A673 (cell line): ENCODE data around the gene SOCS7. TPM values are rescaled to one million over a fixed set of nuclear protein-coding genes. Genes with fewer than 3 reads are reported as not detected.

ENCODE experiments used
- BruUV-seq: library from RNA; stranded (reverse); fragments of 400-500 nt; replicated peaks from 2 replicates; lab custom pipeline; 2021; lab: Mats Ljungman, UMichigan
- CTCF ChIA-PET: fragments of 300-600 bp; sonication (Branson Sonifier 250); formaldehyde crosslinking; loops from one replicate; lab custom pipeline; 2022; ENCODE audit warnings: antibody characterized with exemption; lab: Charles Lee
- POLR2A ChIA-PET: fragments of 300-600 bp; sonication (Branson Sonifier 250); formaldehyde crosslinking; loops from one replicate; lab custom pipeline; 2022; ENCODE audit warnings: antibody characterized with exemption; ENCODE audit not compliant: low non-redundant PET; lab: Charles Lee
- DNase-seq: peaks from one replicate; pipeline ENCODE4 v3.0.0-alpha.2; 2015; ENCODE audit warnings: low spot score
- H3K27ac ChIP-seq: fragments of 200-600 bp; sonication (generic); 2 replicates; pipeline ENCODE4 v1.5.1; 2016; ENCODE audit warnings: mixed run types, low read depth, mild to moderate bottlenecking, mixed read lengths, antibody characterized with exemption, low read length; ENCODE audit not compliant: poor library complexity, severe bottlenecking
- H3K27me3 ChIP-seq: fragments of 200-600 bp; sonication (generic); replicated peaks from 2 replicates; pipeline ENCODE4 v1.6.1; 2017; ENCODE audit warnings: mixed run types, low read depth, mild to moderate bottlenecking, mixed read lengths, antibody characterized with exemption, low read length; ENCODE audit not compliant: insufficient read depth, poor library complexity
- H3K36me3 ChIP-seq: fragments of 200-600 bp; sonication (generic); 2 replicates; pipeline ENCODE4 v1.6.1; 2016; ENCODE audit warnings: mixed run types, mild to moderate bottlenecking, mixed read lengths, antibody characterized with exemption, low read length; ENCODE audit not compliant: insufficient read depth, poor library complexity, severe bottlenecking
- H3K4me1 ChIP-seq: fragments of 200-600 bp; sonication (generic); 2 replicates; pipeline ENCODE4 v1.6.1; 2017; ENCODE audit warnings: mixed run types, mild to moderate bottlenecking, mixed read lengths, antibody characterized with exemption, low read length; ENCODE audit not compliant: insufficient read depth, poor library complexity, severe bottlenecking
- H3K4me3 ChIP-seq: fragments of 200-600 bp; sonication (generic); 2 replicates; pipeline ENCODE4 v1.5.1; 2016; ENCODE audit warnings: low read depth, mixed run types, mild to moderate bottlenecking, mixed read lengths, low read length; ENCODE audit not compliant: poor library complexity, severe bottlenecking
- H3K9me3 ChIP-seq: fragments of 200-600 bp; sonication (generic); 2 replicates; pipeline ENCODE4 v1.6.1; 2016; ENCODE audit warnings: mixed run types, low read depth, mild to moderate bottlenecking, mixed read lengths, antibody characterized with exemption, low read length; ENCODE audit not compliant: poor library complexity, severe bottlenecking
- EZH2 ChIP-seq: fragments of 200-600 bp; sonication (generic); IDR thresholded peaks from 2 replicates; pipeline ENCODE4 v1.6.1; 2017; ENCODE audit warnings: borderline replicate concordance, low read depth, mild to moderate bottlenecking, mixed read lengths, antibody characterized with exemption, low read length; ENCODE audit not compliant: poor library complexity, severe bottlenecking
- intact Hi-C: fragments of 100-400 bp; cut with micrococcal nuclease; formaldehyde crosslinking; loops from one replicate; pipeline ENCODE4 v1.10.0; 2022; ENCODE audit not compliant: unreplicated experiment
- total RNA-seq: library from RNA; stranded (reverse); gene quantifications from 2 replicates; pipeline ENCODE4 v1.2.3, GENCODE V29; 2021
- TF ChIP-seq, protein P1 (sequence below): fragments of 300-800, 200-600 bp; sonication (generic); conservative IDR thresholded peaks from 2 replicates; pipeline ENCODE4 v1.5.1; 2017; ENCODE audit warnings: low read depth, mild to moderate bottlenecking, antibody characterized with exemption, low read length, moderate library complexity, mixed read lengths

SOCS7 gene
- total RNA-seq, 1 experiment from 2014 or later = 15.2 TPM

DNA sequence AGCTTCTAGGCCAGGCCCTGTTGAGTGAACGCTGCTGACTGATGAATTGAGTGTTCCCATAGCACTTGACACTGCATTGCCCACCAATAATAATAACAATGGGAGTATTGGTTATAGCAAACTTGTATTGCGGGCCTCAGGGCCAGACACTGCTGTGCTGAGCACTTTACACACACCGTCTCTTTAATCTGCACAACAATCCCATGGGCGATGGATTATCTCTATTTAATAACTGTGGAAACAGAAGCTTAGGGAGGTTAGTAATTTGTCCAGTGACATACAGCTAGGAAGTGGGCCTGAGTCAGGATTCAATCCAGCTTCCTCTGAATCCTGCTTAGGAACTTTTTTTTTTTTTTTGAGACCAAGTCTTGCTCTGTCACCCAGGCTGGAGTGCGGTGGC is 87.8 kb downstream of the SOCS7 start:
- H3K27me3 ChIP-seq = no peaks in the 10 kb centered on the region
- no peak for DNase-seq
- intact Hi-C loops = no loop called here
- no peak for TF ChIP-seq EZH2
- TF ChIP-seq, protein P1, sequence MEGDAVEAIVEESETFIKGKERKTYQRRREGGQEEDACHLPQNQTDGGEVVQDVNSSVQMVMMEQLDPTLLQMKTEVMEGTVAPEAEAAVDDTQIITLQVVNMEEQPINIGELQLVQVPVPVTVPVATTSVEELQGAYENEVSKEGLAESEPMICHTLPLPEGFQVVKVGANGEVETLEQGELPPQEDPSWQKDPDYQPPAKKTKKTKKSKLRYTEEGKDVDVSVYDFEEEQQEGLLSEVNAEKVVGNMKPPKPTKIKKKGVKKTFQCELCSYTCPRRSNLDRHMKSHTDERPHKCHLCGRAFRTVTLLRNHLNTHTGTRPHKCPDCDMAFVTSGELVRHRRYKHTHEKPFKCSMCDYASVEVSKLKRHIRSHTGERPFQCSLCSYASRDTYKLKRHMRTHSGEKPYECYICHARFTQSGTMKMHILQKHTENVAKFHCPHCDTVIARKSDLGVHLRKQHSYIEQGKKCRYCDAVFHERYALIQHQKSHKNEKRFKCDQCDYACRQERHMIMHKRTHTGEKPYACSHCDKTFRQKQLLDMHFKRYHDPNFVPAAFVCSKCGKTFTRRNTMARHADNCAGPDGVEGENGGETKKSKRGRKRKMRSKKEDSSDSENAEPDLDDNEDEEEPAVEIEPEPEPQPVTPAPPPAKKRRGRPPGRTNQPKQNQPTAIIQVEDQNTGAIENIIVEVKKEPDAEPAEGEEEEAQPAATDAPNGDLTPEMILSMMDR = no peak
- no peak overlapping the region for H3K4me3 ChIP-seq
- BruUV-seq = no TSS peak
- H3K4me1 ChIP-seq = no peaks in the 10 kb centered on the region
- CTCF ChIA-PET = interaction anchor here (0.8 kb wide), 1 partner anchor 22 kb away, joined by 4 read pairs; no protein-coding TSS in a partner anchor
- POLR2A ChIA-PET = no interaction called here
- no peaks in the 10 kb centered on the region for H3K9me3 ChIP-seq
- no peaks in the 10 kb centered on the region for H3K36me3 ChIP-seq
- H3K27ac ChIP-seq = no peak overlapping the region

DNA sequence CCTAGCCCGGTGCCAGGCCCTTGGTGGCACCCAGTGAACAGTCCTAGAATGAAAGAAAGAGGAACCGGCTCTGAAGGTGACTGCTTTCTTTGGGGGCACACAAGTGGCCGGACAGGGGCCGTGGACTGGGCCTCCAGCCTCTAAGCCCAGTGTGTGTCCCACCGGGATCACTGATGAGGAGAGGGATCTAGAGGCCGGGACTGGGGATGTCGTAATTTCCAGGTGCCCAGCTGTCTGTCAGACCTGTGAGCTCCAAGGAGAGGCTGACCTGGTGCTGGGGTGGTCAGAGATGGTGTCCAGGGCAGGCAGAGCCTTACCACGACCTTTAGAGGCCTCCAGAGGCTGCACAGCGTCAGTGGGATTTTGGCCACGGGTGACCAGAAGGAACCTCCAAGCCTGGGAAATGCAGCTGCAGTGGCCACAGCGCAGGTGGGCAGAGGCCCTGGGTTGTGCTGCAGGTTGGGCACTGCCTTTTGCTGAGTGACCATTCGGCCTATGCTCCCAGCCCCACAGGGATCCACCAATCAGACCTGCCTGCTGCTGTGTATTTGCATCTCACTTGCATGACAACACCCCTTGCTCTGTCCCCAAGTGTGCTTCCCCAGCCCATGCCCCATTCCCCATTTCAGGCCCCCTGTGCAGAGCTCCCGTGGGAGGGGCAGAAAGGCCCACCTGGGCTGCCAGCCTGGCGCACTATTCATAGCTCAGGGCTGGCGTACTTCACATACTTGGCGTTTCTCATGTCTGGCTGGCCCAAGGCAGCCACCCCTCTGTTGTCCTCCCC is 89.2 kb downstream of the SOCS7 start:
- Histone ChIP-seq H3K27me3 (no peaks in the 10 kb centered on the region), H3K4me1 (no peaks in the 10 kb centered on the region), H3K9me3 (no peaks in the 10 kb centered on the region), H3K27ac (no peak overlapping the region), H3K36me3 (no peaks in the 10 kb centered on the region), H3K4me3 (no peak overlapping the region)
- intact Hi-C loops = no loop called here
- CTCF ChIA-PET = interaction anchor here (0.8 kb wide), 1 partner anchor 24 kb away, joined by 4 read pairs; no protein-coding TSS in a partner anchor
- POLR2A ChIA-PET = no interaction called here
- no TSS peak for BruUV-seq
- TF ChIP-seq, protein P1 = no peak
- no peak for TF ChIP-seq EZH2
- no peak for DNase-seq

DNA sequence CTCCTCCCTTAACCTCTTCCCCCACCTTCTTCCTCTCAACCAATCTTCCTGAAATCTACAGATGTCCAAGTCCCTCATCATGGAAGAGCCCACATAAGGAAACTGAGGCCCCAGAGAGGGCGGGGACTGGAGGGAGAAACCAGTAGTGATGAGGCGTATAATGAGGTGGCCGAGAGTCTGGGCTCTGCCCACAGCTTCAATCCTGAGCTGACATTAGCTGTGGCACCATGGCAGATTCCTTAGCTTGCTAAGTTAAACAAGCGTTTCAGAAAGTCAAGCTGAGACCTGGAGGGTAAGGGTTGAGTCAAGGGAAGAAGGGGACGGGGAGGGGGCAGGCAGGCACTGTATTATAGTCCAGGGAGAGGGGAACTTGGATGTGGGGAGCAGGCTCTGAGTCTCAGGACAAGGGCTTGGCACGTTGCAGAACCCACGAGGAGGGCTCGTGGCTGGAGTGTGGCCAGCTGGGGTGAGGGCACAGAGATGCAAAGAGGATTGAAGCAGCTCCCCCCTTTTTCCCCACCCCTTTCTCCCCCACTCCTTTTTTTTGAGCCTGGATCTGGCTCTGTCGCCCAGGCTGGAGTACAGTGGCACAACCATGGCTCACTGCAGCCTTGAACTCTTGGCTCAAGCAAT is 89.9 kb downstream of the SOCS7 start:
- no TSS peak for BruUV-seq
- TF ChIP-seq EZH2 = no peak
- TF ChIP-seq, protein P1 = no peak
- no peak for DNase-seq
- no peaks in the 10 kb centered on the region for H3K9me3 ChIP-seq
- H3K4me1 ChIP-seq = no peaks in the 10 kb centered on the region
- intact Hi-C loops = no loop called here
- H3K27me3 ChIP-seq = no peaks in the 10 kb centered on the region
- H3K36me3 ChIP-seq = no peaks in the 10 kb centered on the region
- CTCF ChIA-PET = no interaction called here
- H3K27ac ChIP-seq = no peak overlapping the region
- POLR2A ChIA-PET = no interaction called here
- no peak overlapping the region for H3K4me3 ChIP-seq
